GM21576 (cell line): ENCODE data around the gene PDHB.

Experiments used
- ATAC-seq: cut with Tn5 transposase; IDR thresholded peaks from one replicate; pipeline ENCODE4 v1.9.1; 2021; ENCODE audit warnings: mild to moderate bottlenecking, moderate library complexity; ENCODE audit not compliant: unreplicated experiment

The PDHB gene

GRCh38 chr3:58404396-58404795 is 29.2 kb downstream of the PDHB start:
- ATAC-seq, result no peak

GRCh38 chr3:58403513-58404109 is 30.0 kb downstream of the PDHB start:
- no peak for ATAC-seq

- ATAC-seq, result no peak
Measured at GRCh38 chr3:58398669-58399333, 34.8 kb downstream of the PDHB start.

DNA sequence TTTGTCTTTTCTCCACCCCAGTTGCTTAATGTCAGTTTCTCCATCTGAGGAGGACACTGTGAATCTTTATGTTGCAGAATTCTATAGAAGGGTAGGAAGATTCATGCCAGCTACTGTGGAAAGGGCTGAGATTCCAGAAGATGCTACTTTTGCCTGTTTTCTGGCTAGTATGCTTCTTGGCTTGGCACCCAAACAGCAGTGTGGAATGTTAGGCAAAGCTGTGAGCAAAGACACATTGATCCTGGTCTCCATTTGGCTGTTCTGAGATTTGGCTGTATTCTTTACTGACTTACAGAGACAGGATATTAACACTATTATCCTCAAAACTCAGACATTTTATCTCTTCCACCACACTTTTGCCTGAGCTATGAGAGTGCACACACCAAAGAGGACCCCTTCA is 39.3 kb downstream of the PDHB start:
- no peak for ATAC-seq

DNA sequence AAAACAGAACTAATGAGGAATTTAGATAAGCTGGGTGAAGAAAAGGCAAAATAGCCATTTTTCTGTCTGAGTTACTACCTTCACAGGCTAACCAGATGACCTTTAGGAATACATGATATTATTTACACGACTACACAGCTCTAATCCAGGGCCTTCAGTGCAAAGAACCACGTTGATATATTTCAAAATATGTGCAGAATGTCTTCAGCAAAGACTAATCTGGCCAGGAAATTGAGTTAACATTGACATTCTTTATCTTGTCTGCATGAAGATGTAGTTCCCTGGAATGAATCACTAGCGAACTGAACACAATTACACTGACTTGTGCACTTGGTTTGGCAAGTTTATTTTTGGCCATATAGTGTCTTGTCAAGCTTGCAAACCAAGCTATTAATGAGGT is 41.5 kb downstream of the PDHB start:
- ATAC-seq, result no peak

- no peak for ATAC-seq
Measured at GRCh38 chr3:58391156-58391865, 42.3 kb downstream of the PDHB start.

DNA sequence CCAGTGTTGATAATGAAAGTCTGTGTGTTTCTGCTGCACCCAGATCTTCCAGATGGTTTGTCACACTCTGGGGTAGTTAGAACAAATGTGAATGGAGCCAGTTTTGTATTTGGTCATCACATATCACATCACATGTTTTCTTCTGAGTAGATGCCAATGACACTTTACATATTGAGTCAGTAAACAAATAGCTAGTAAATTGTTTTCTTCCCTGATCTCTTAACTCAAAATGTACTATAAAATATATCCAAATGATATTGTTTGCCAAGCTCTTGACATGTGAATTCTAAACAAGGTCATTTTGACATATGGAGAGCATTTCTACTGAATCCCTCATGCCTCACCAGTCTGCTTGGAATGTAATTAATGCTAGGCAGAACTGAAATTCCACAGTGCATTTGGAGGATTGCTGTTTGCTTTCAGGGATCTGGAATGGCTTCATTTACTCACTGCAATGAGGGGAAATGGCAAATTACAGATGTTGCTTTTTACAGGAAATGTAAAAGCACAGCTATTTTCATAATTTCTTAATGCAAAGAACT is 45.0 kb downstream of the PDHB start:
- no peak for ATAC-seq

DNA sequence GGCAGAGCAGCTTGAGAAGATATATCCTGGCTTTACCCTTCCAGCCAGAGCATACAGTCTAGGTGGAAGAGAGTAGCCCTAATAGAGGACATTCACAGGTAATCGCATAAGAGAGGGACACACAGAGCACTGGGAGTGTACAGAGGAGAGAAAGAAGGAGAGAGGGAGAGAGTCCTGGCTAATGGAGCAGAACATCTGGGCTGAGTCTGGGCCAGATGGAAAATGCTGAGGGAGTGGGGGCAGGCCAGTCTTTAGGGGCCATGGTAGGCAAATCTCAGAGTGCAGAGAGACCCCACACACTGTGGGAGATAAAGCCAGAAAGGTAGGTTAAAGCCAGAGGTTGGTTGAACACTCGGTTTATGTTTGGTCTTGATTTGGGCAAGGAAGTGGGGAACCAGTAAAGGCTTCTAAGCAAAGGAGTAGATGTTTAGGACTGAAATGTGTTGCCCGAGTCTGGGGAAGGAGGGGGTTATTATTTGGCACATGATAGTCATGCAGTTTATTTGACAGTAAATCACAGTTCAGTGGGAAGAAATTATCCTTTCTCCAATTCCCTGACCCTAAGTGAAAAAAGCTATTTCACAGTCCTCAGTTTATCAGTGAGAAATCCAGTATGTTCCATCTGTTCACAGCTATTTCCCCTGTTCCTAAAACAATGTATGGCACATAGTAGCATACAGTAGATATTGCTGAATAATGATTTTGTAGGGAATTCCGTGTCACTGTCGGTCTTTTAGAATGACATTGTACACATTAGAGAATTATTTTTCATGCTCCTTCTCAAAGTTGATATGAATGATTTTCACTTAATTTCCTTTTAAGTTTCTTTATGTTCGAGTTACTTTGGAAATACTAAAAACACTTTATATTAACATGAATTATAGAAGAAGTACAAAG is 45.7 kb downstream of the PDHB start:
- ATAC-seq, result no peak

DNA sequence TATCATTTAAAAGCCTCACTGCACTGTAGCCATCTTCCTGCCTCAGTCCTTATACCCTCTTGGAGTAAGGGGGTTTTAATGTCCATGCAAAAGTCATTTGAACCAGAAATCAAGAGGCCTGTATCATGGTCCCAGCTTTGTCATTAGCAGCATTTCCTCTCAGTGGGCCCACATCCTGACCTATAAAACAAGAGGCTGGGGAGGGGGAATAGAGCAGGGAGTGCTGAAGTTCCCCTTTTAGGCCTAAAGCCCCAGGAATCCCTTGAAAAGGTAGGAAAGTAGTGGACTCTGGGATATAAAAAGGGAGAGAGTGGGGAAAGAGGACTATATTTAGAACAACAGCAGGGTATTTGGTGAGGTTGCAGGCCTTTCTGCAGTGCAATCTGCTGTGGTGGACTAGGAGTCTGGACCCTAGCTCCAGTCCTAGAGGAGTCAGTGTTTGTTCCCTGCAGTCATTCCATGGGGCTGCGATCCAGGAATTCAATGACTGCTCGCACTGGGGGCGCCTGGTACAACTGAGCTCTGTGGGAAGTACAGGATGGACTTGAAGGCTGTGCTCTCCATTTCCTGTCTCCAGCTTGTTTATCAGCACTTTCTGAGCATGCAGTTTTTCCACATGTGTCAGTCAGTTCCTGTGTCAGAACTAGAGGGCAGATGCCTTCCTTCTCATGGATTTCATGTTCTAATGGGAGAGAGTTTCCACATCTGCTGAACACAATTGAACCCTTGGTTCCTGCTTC is 46.8 kb downstream of the PDHB start:
- no peak for ATAC-seq

DNA sequence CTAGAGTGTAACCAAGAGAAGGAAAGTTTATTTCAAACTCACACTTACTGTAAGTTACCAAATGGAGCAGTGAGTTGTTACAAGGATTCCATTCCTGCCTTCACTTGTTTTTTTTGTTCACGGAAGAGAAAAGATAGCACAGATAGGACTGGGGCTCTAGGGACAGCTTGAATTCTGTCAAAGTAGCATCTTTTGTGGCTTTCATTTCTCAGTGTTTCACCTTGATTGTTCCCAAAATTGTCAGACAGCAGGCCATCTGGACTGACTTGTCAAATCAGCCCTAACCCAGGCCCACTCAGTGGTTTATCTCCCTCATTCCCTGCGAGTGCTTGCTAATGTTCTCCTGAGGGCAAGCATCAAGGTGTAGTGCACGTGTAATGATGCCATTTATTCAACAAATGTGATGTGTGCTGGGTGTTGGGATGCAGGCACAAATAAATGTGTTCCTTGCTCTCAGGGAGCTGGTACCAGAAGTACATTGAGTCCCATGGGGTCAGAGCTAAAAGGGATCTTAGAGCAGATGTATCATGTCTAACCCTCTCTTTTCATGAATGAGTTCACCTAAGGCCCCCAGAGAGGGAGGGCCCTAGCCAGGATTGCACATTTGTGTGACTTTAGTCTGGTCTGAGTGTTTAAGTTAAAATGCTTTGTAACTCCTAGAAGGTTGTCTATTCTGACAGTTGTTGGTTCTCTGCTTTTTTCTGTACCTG is 49.1 kb downstream of the PDHB start:
- no peak for ATAC-seq

DNA sequence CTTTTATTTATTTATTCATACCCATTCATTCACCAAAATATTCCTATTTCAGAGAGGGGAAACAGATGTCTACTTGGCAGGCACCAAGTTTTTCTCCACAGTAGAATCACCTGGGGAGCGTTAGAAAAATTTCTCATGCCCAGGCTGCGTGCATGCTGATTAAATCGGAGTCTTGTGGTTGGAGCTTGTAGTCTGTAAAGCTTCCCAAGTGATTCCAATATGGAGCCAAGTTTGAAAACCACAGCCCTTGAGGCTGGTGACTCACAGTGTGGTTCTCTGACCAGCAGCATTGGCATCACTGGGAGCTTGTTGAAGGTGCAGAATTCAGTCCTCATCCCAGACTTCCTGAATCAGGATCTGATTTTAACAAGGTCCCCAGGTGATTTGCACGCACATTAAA is 49.7 kb downstream of the PDHB start:
- ATAC-seq, result no peak

- ATAC-seq, result no peak
Measured at GRCh38 chr3:58383476-58383875, 50.2 kb downstream of the PDHB start.

GRCh38 chr3:58379351-58380073 is 54.1 kb downstream of the PDHB start:
- ATAC-seq, result no peak

- no peak for ATAC-seq
Measured at GRCh38 chr3:58377750-58378149, 55.9 kb downstream of the PDHB start.
